AG08395 (cell line): ENCODE data around the gene ZNF3.
A peak's percentile ranks its signal among the peaks of the same experiment; 100 is the strongest.

Source experiments
- DNase-seq: peaks from one replicate; pipeline ENCODE4 v3.0.0; 2012; ENCODE audit warnings: mixed read lengths, low spot score

Gene ZNF3

DNA sequence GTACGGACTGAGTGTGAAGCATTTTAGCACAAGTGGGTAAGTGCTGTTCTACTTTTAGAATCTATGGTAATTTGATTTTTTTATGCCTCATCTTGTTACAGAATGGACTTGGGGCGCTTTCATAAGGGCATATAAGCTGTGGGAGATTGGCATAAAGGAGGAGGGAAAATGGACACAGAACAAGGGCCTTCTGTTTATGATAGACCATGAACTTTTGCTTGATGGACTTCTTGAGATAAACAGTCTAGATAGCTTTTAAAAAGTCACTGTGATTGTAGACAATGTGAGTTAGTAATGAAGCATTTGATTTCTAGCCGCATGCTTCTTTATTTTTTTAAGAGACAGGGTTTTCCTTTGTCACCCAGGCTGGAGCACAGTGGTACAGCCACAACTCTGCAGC lies 29.9 kb downstream of the ZNF3 start:
- no peak for DNase-seq

DNA sequence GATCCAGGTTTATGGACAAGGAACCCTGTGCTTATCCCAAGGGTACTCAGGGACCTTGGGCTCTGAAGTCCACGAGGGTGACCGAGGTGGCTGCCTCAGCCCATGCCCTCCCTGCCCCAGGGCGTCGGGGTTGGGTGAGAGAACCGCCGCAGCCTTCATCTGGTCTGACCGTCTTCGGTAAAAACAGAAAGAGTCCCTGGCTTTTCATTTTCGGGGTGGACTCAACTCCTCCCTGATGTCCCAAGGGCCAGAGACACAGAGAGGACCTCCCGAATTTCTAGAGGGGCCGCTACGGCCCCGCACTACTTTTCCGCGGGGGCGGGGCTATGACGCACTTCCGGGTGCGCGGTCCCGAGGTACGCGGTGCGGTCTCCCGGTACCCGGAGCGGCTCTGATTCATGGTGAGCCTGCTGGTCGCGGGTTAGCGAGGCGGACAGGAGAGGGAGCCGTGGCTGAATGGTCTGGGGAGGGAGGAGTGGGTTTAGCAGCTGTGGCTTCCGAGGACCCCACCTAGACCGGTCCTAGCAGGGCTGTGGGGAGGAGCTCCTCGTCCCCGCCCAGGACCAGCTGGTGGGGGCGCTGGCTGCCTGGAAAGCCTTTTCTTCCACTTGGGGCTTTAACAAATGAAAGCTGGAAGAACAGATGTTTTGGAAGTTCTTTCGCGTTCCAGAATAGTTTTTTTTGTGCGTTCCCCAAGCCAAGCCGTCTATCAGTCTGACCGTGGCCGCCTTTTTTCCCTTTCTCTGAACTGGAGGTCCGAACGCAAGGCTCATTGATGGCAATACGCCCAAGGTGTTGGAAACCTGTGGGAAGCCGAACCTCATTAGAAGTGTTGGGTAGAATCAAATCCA lies 31.9 kb downstream of the ZNF3 start, which contains the start of gene ZSCAN21:
Gene ZSCAN21, plus strand, starts transcription at position 334 of the 851 bp plus-strand sequence. CDS start 7,233 bp downstream, outside the sequence.
- DNase-seq, result peak; percentile 92

DNA sequence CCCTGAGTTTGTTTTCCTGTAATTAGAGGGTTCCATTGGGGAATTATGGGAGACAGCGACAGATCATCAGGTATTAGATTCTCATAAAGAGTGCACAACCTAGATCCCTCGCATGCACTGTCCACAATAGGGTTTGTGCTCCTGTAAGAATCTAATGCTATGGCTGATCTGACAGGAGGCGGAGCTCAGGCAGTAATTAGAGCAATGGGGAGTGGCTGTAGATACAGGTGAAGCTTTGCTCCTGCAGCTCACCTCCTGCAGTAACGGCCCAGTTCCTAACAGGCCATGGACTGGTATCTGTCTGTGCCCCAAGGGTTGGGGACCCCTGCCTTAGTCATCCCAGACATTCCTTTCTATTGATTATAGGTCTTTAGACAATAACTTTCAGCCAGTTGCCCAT lies 32.8 kb downstream of the ZNF3 start:
- DNase-seq, result no peak

DNA sequence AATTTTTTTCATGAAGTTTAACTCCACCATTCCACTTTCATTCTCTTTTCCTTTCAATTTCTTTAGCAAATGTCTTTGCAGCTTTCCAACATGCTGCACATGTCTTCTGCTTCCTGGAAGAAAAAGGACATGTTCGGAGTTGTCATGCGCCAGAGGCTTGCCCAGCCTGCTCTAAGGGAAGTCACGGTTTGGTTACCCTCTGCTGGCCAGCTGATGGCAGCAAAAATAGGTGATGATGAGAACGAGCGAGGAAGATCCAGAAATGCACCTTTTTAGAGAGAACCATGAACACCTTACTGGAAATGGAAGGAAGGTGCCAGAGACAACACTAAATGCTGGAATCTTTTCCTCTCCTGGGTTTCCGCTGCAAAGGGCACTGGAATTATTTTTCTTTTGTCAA lies 36.8 kb downstream of the ZNF3 start:
- DNase-seq, result no peak

DNA sequence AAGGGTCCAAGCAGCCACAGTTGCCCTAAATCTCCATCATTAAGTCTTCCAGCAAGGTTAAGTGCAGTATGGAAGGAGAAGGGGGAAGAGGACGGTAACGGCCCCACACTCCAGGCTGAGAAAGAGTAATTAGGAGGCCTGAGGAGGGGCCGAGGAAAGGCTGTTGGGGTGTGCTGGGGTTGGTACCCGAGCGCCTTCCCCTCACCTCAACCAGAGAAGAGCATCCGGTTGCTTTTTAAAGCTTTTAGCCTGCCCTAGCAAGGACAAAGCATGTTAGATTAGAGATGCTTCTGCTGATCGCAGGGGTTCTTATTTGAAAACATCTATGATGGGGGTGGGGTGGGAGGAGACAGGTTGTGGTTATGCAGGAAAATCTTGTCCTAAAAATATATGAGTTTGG lies 40.9 kb downstream of the ZNF3 start:
- no peak for DNase-seq

DNA sequence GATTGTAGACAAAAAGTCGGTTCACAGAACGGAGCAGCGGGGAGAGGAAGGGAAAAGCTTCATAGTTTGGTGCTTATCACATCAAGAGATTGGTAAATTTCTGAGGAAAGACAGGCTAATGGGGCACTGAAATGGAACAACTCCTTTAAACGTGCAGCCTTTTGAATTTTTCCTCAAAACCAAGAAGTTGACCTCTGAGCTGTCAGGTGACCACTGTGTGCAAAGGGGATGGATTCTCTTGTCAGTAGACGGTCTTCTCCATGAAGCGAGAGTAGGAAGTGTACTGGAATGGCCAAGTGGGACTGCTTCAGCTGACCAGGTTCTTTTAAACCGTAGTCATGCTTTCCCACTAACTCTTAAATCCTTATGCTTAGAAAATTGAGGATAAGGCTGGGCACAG lies 43.2 kb downstream of the ZNF3 start:
- DNase-seq, result no peak

DNA sequence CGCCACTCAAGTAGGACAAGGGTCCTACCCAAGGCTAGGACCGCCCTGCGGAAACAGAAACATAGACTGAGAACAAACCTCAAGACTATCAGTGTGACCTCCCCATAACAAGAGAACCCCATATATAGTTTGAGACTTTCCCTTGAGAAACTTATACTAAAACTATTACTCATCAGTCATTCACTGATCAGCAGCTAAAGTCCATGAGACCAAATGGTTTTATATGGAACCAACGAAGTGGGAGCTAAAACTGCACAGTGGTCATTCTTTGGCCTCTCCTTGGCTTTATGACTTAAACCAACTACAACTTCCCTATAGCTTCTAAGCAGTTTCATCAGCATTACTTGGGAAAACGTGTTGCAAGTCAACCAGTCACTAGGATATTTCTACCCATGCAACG lies 45.6 kb downstream of the ZNF3 start:
- DNase-seq, result no peak

DNA sequence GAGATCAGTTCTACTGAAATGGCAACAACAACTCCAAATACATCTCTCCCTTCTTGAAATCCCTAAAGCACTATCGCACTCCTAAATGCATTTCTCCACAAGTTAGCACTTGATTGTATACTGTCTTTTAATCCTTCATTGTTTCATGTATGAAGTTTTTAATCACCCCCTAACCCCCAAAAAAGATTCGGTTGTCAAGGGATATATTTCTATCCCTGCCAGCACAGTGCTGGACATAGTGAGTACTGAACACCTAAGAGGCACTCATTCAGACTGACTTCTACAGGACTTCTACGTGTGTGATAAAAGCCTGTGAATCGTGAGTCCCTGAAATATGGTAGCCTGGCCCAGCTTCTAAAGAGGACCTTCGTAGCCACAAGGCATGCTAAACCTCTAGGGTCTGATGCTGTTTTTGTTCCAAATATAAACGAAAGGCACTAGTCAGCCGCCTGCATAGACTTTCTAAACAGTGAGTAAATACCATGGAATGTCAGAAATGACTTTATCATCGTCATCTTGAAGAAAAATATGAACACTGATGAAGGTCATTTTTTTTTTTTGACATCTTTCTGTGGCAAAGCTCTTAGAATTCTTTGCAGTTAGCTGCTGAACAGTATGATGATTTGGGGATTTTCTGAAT lies 46.5 kb downstream of the ZNF3 start:
- DNase-seq, result peak; percentile 79

DNA sequence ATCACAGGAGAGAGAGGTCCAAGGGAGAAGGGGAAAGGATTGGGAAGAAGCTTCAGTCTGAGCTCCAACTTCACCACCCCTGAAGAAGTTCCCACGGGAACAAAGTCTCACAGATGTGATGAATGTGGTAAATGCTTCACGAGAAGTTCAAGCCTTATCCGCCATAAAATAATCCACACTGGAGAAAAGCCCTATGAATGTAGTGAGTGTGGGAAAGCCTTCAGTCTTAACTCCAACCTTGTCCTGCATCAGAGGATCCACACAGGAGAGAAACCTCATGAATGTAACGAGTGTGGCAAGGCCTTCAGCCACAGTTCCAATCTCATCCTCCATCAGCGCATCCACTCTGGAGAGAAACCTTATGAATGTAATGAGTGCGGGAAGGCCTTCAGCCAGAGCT lies 48.0 kb downstream of the ZNF3 start:
- no peak for DNase-seq

DNA sequence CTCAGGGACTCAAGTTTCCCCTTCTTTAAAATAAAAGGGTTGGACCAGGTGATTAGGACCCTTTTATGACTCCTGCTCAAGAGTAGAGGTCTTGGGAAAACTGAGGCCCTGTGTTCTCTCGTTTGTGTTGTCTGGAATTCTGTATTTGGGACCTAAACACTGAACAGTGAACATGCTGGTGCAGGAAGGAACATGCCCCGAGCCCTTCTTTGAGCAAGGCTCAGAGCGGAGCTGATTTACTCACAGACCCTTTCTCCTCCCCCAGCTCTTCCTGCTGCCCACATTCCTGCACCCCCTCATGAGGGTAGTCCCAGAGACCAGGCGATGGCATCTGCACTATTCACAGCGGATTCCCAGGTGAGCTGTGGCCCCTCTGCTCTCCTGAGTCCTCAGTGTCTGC lies 51.9 kb downstream of the ZNF3 start:
- no peak for DNase-seq

DNA sequence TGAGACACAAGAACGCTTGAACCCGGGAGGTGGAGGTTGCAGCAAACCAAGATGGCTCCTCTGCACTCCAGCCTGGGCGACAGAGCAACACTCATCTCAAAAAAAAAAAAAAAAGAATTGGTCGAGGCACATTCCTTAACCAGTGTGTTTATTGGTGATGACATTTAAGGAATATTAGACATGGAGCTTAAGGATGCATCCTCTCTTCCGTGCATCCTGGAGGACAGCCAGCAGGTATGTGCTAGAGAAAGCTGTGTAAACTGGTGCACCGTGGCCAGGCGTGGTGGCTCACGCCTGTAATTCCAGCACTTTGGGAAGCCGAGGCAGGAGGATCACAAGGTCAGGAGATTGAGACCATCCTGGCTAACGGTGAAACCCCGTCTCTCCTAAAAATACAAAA lies 54.3 kb downstream of the ZNF3 start:
- DNase-seq, result no peak

DNA sequence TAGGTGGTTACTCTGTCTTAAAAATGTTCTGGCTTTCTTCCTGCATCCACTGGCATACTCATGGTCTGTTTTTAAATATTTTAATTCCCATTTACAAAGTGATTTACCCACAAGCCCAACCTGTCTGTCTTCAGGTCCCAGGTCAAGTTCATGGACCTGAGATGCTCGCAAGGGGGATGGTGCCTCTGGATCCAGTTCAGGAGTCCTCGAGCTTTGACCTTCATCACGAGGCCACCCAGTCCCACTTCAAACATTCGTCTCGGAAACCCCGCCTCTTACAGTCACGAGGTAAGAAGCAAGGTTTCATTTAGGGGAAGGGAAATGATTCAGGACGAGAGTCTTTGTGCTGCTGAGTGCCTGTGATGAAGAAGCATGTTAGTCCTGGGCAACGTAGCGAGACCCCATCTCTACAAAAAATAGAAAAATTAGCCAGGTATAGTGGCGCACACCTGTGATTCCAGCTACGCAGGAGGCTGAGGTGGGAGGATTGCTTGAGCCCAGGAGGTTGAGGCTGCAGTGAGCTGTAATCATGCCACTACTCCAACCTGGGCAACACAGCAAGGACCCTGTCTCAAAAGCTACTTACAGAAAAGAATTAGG lies 57.4 kb downstream of the ZNF3 start:
- no peak for DNase-seq

DNA sequence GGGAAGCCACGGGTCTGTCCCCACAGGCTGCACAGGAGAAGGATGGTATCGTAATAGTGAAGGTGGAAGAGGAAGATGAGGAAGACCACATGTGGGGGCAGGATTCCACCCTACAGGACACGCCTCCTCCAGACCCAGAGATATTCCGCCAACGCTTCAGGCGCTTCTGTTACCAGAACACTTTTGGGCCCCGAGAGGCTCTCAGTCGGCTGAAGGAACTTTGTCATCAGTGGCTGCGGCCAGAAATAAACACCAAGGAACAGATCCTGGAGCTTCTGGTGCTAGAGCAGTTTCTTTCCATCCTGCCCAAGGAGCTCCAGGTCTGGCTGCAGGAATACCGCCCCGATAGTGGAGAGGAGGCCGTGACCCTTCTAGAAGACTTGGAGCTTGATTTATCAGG lies 58.0 kb downstream of the ZNF3 start:
- DNase-seq, result no peak

DNA sequence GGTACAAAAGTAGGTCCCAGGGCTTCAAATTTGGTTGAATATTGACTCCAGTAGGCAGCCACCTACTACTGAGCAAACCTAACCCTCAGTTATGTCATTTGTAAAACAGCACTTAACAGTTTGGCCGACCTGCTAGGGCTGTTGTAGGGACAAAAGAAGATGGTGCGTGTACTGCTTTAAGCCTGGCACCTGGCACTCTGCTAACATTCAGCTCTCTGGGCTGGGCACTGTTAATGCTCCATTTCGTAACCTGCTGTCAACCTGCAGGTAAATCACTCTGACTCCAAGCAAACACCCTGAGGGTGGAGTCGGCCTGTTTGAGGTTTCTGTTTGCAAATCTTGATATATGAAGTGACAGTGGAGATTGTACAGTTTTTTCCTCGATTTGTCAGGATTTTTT lies 58.9 kb downstream of the ZNF3 start:
- no peak for DNase-seq

DNA sequence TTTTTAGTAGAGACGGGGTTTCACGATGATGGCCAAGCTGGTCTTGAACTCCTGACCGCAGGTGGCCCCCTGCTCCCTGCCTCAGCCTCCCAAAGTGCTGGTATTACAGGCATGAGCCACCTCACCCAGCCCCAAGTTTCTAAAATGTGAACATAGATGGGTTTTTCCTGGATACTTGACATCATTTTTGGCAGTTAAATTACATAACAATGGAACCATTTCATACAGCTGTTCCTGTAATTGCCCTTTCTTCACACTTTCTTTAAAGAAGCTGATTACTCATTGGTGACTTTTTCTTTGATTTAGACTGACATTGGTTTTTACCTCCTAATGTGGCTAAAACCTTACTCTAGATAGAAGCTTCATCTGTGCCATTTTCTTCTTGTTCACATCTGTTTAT lies 60.2 kb downstream of the ZNF3 start:
- no peak for DNase-seq
